Loucy (cell line): ENCODE results near the gene UBE2O.

Experiments
- H2AFZ ChIP-seq: fragments of 200-600 bp; sonication (generic); 2 replicates; pipeline ENCODE4 v1.6.0; 2016; ENCODE audit warnings: antibody characterized with exemption, mild to moderate bottlenecking, low read length, moderate library complexity
- H3F3A ChIP-seq: fragments of 200-600 bp; 2 replicates; pipeline ENCODE4 v1.6.0; 2016; ENCODE audit warnings: antibody characterized with exemption, low read depth, mild to moderate bottlenecking
- H3K27me3 ChIP-seq: fragments of 200-600 bp; sonication (generic); 2 replicates; pipeline ENCODE4 v1.6.1; 2014; ENCODE audit warnings: low read length, mild to moderate bottlenecking; ENCODE audit not compliant: insufficient read depth, poor library complexity, severe bottlenecking
- H3K36me3 ChIP-seq: fragments of 200-600 bp; sonication (generic); 2 replicates; pipeline ENCODE4 v1.6.1; 2016; ENCODE audit warnings: low read length; ENCODE audit not compliant: insufficient read depth
- H3K4me1 ChIP-seq: fragments of 200-600 bp; sonication (generic); 2 replicates; pipeline ENCODE4 v1.5.1; 2014; ENCODE audit warnings: low read length, mild to moderate bottlenecking; ENCODE audit not compliant: insufficient read depth, poor library complexity, severe bottlenecking
- H3K4me2 ChIP-seq: fragments of 200-600 bp; sonication (generic); 2 replicates; pipeline ENCODE4 v1.6.0; 2014; ENCODE audit warnings: antibody characterized with exemption, low read length, low read depth, mild to moderate bottlenecking; ENCODE audit not compliant: poor library complexity, severe bottlenecking
- H3K4me3 ChIP-seq: fragments of 200-600 bp; sonication (generic); 2 replicates; pipeline ENCODE4 v1.5.1; 2014; ENCODE audit warnings: low read length, mild to moderate bottlenecking, mixed read lengths; ENCODE audit not compliant: poor library complexity, severe bottlenecking
- H3K79me2 ChIP-seq: fragments of 200-600 bp; sonication (generic); 2 replicates; pipeline ENCODE4 v1.6.1; 2014; ENCODE audit warnings: low read length; ENCODE audit not compliant: insufficient read depth
- H3K9ac ChIP-seq: fragments of 200-600 bp; sonication (generic); 2 replicates; pipeline ENCODE4 v1.6.0; 2014; ENCODE audit warnings: mild to moderate bottlenecking, low read depth, low read length, moderate library complexity; ENCODE audit not compliant: poor library complexity, severe bottlenecking
- H3K9me2 ChIP-seq: fragments of 200-600 bp; sonication (generic); replicated peaks from 2 replicates; pipeline ENCODE4 v1.6.1; 2016; ENCODE audit warnings: low read depth, low read length, mixed read lengths
- H3K9me3 ChIP-seq: fragments of 200-600 bp; sonication (generic); 2 replicates; pipeline ENCODE4 v1.6.1; 2014; ENCODE audit warnings: mild to moderate bottlenecking, antibody characterized with exemption, low read length, low read depth; ENCODE audit not compliant: insufficient read depth
- H4K20me1 ChIP-seq: fragments of 200-600 bp; sonication (generic); 2 replicates; pipeline ENCODE4 v1.6.0; 2014; ENCODE audit warnings: antibody characterized with exemption, low read length, mild to moderate bottlenecking; ENCODE audit not compliant: insufficient read depth, poor library complexity, severe bottlenecking
- CTCF ChIP-seq: fragments of 200-600 bp; sonication (generic); conservative IDR thresholded peaks from 2 replicates; pipeline ENCODE4 v1.5.1; 2014; ENCODE audit warnings: mild to moderate bottlenecking, antibody characterized with exemption, low read length
- EZH2phosphoT487 ChIP-seq: fragments of 200-600 bp; IDR thresholded peaks from 2 replicates; pipeline ENCODE4 v1.6.1; 2018; ENCODE audit warnings: antibody characterized with exemption, mild to moderate bottlenecking, moderate library complexity, borderline replicate concordance

The UBE2O gene

GRCh38 chr17:76446449-76447231 is 6.3 kb downstream of the UBE2O start:
- H3K9ac ChIP-seq: no peak overlapping the region
- H3K79me2 ChIP-seq: peaks cover 100% of the 10 kb centered on the region
- TF ChIP-seq CTCF (no peak), EZH2phosphoT487 (no peak)
- H3K4me1 ChIP-seq: peaks cover 93% of the 10 kb centered on the region
- H3F3A ChIP-seq: no peaks in the 10 kb centered on the region
- H3K4me2 ChIP-seq: peak overlapping the region; percentile 90
- H3K9me3 ChIP-seq: no peaks in the 10 kb centered on the region
- peak overlapping the region; percentile 36 for H3K4me3 ChIP-seq
- H4K20me1 ChIP-seq: peaks cover 70% of the 10 kb centered on the region
- H2AFZ ChIP-seq: no peak overlapping the region
- H3K9me2 ChIP-seq: no peaks in the 10 kb centered on the region
- H3K27me3 ChIP-seq: no peaks in the 10 kb centered on the region
- no peaks in the 10 kb centered on the region for H3K36me3 ChIP-seq

- Histone ChIP-seq H3F3A (no peaks in the 10 kb centered on the region), H3K9me2 (no peaks in the 10 kb centered on the region), H3K36me3 (no peaks in the 10 kb centered on the region), H2AFZ (no peak overlapping the region), H3K9ac (peak overlapping the region; percentile 25), H3K27me3 (no peaks in the 10 kb centered on the region), H3K9me3 (no peaks in the 10 kb centered on the region), H4K20me1 (peaks cover 70% of the 10 kb centered on the region), H3K4me3 (peak overlapping the region; percentile 36), H3K4me1 (peaks cover 94% of the 10 kb centered on the region), H3K79me2 (peaks cover 100% of the 10 kb centered on the region), H3K4me2 (peak overlapping the region; percentile 90)
- TF ChIP-seq CTCF: no peak
- TF ChIP-seq EZH2phosphoT487: no peak
These were observed 7.1 kb downstream of the UBE2O start for GRCh38 chr17:76445697-76446448.

- H2AFZ ChIP-seq: no peak overlapping the region
- no peak for TF ChIP-seq EZH2phosphoT487
- TF ChIP-seq CTCF: no peak
- H4K20me1 ChIP-seq: peaks cover 68% of the 10 kb centered on the region
- H3K79me2 ChIP-seq: peaks cover 100% of the 10 kb centered on the region
- peak overlapping the region; percentile 90 for H3K4me2 ChIP-seq
- no peaks in the 10 kb centered on the region for H3F3A ChIP-seq
- H3K36me3 ChIP-seq: no peaks in the 10 kb centered on the region
- no peaks in the 10 kb centered on the region for H3K9me3 ChIP-seq
- no peak overlapping the region for H3K4me3 ChIP-seq
- peak overlapping the region; percentile 25 for H3K9ac ChIP-seq
- no peaks in the 10 kb centered on the region for H3K27me3 ChIP-seq
- H3K9me2 ChIP-seq: no peaks in the 10 kb centered on the region
- H3K4me1 ChIP-seq: peaks cover 92% of the 10 kb centered on the region
These were observed 8.2 kb downstream of the UBE2O start for GRCh38 chr17:76444518-76445311.
